Measurements from ENCODE around the gene VRK3. TPM values are rescaled to one million over a fixed set of nuclear protein-coding genes. Genes with fewer than 3 reads are reported as not detected.

Gene VRK3
- total and polyA plus RNA-seq, 2 of the 4 experiments (the other 2 are of a cell fraction) = 28.7 to 35.8 TPM

- no peak for TF ChIP-seq MXI1 (IDR thresholded peaks at IDR 0.05; ENCODE audit: borderline replicate concordance, low read depth, low read length)
- H3K4me2 ChIP-seq (ENCODE audit: low read depth, low read length) = no peak overlapping the region
- no peaks in the 10 kb centered on the region for H3K27me3 ChIP-seq (ENCODE audit: control insufficient read depth, insufficient read depth, low read length)
- no peak overlapping the region for H3K56ac ChIP-seq (ENCODE audit: extremely low read depth, insufficient read depth, low read length)
- H3K9me1 ChIP-seq (ENCODE audit: insufficient read depth, low read length) = peaks cover 15% of the 10 kb centered on the region
- no peak overlapping the region for H2BK120ac ChIP-seq (ENCODE audit: low read depth, low read length)
- no peak overlapping the region for H3K4ac ChIP-seq (ENCODE audit: low read depth, low read length)
- H3K36me3 ChIP-seq (ENCODE audit: control insufficient read depth, insufficient read depth, low read length) = peaks cover 30% of the 10 kb centered on the region
- no peak overlapping the region for H2BK5ac ChIP-seq (ENCODE audit: low read depth, low read length, poor library complexity, severe bottlenecking)
- H3K79me1 ChIP-seq (ENCODE audit: low read depth in 1 of 2, low read length in 2 of 2) = peaks cover 0 to 9% of the 10 kb centered on the region in 2 experiments; a peak in 1 of 4 replicates
- no peak overlapping the region for H2AK9ac ChIP-seq (replicated peaks; ENCODE audit: low read depth, low read length, poor library complexity)
- no CpG with 5 or more reads among the region's 3 CpGs for WGBS, 2 experiments (ENCODE audit: extremely low coverage in 2 of 2, insufficient read length in 1 of 2)
- no peak overlapping the region for H4K91ac ChIP-seq (ENCODE audit: insufficient read depth, low read depth, low read length)
- no peaks in the 10 kb centered on the region for H3K9me3 ChIP-seq (ENCODE audit: control insufficient read depth, insufficient read depth, low read length)
- no peak overlapping the region for H2BK20ac ChIP-seq (ENCODE audit: low read depth, low read length)
- H3K4me3 ChIP-seq (ENCODE audit: insufficient read depth, low read depth, low read length) = no peak overlapping the region
- DNase-seq (no peak), ATAC-seq (ENCODE audit: low read depth) (no peak)
- H3K27ac ChIP-seq (ENCODE audit: insufficient read depth, low read length) = no peak overlapping the region
- H4K8ac ChIP-seq (ENCODE audit: low read depth in 2 of 2, low read length in 2 of 2) = no peak overlapping the region
- no TSS peak for BruUV-seq (replicated peaks)
- peaks cover 28% of the 10 kb centered on the region for H4K20me1 ChIP-seq (ENCODE audit: insufficient read depth, low read length)
- H3K18ac ChIP-seq (ENCODE audit: low read depth, low read length) = no peak overlapping the region
- no peak overlapping the region for H2AFZ ChIP-seq (replicated peaks; ENCODE audit: low read length, poor library complexity)
- dilution Hi-C loops (cut with HindIII; ENCODE audit: low sequenced_read_pairs, unreplicated experiment) (no loop called here), in situ Hi-C loops (cut with MboI; ENCODE audit: low sequenced_read_pairs) (loop anchor here (10.0 kb wide), 1 partner anchor 51 kb away; no protein-coding TSS in a partner anchor), intact Hi-C loops (cut with micrococcal nuclease) (no loop called here)
- no peak overlapping the region for H3K9ac ChIP-seq (ENCODE audit: low read depth, low read length)
- CTCF ChIA-PET = no interaction called here
- no peak overlapping the region for H4K5ac ChIP-seq (ENCODE audit: low read depth, low read length)
- H3K14ac ChIP-seq (replicated peaks; ENCODE audit: low read depth, low read length) = no peak overlapping the region
- H2AK5ac ChIP-seq (ENCODE audit: low read depth, low read length) = no peak overlapping the region
- POLR2A ChIA-PET (ENCODE audit: unreplicated experiment) = no interaction called here
- no peak overlapping the region for H3K23ac ChIP-seq (ENCODE audit: low read depth, low read length)
- no peaks in the 10 kb centered on the region for H3K4me1 ChIP-seq (ENCODE audit: control insufficient read depth, insufficient read depth, low read length)
- no peak overlapping the region for H2BK15ac ChIP-seq (ENCODE audit: low read depth, low read length)
Observed at GRCh38 chr19:49985871-49986270, 39.3 kb downstream of the VRK3 start.

Data from IMR-90 (cell line).